PC-3 (cell line): ENCODE results near the gene CAPN12. TPM values are rescaled to one million over a fixed set of nuclear protein-coding genes. Genes with fewer than 3 reads are reported as not detected.
"Not testable (repeated sequence)": the region's sequence is repeated elsewhere in the genome, so short reads cannot be mapped to it uniquely, and the experiment has no call there.

ENCODE experiments used
- ATAC-seq: fragments of 200-7000 bp; cut with Tn5 transposase; 2 replicates; pipeline ENCODE4 v1.9.1; 2020; ENCODE audit warnings: mild to moderate bottlenecking, moderate library complexity
- BruUV-seq: library from RNA; stranded (reverse); fragments of 400-500 nt; replicated peaks from 2 replicates; lab custom pipeline; 2021; lab: Mats Ljungman, UMichigan
- CTCF ChIA-PET: fragments of 300-600 bp; sonication (Branson Sonifier 250); formaldehyde crosslinking; loops from one replicate; lab custom pipeline; 2022; ENCODE audit warnings: antibody characterized with exemption; lab: Charles Lee
- POLR2A ChIA-PET: fragments of 300-600 bp; sonication (Branson Sonifier 250); formaldehyde crosslinking; loops from one replicate; lab custom pipeline; 2022; ENCODE audit warnings: antibody characterized with exemption; ENCODE audit not compliant: unreplicated experiment; lab: Charles Lee
- DNase-seq: peaks from one replicate; pipeline ENCODE4 v3.0.0-alpha.2; 2015
- H2AFZ ChIP-seq: fragments of 300-600 bp; sonication (generic); 2 replicates; pipeline ENCODE4 v1.6.0; 2016; ENCODE audit warnings: antibody characterized with exemption, low read length
- H3F3A ChIP-seq: fragments of 300-600 bp; sonication (generic); one replicate; pipeline ENCODE4 v1.6.0; 2017; ENCODE audit warnings: antibody characterized with exemption, low read length, control low read depth, mild to moderate bottlenecking; ENCODE audit not compliant: unreplicated experiment
- H3K27ac ChIP-seq: fragments of 300-600 bp; sonication (generic); 2 replicates; pipeline ENCODE4 v1.5.1; 2016; ENCODE audit warnings: mild to moderate bottlenecking, low read length
- H3K27me3 ChIP-seq: fragments of 300-600 bp; sonication (generic); 2 replicates; pipeline ENCODE4 v1.6.1; 2016; ENCODE audit warnings: low read length, mixed read lengths
- H3K36me3 ChIP-seq: fragments of 300-600 bp; sonication (generic); 2 replicates; pipeline ENCODE4 v1.6.1; 2016; ENCODE audit warnings: low read depth, mixed run types, low read length, mixed read lengths
- H3K4me1 ChIP-seq: fragments of 300-600 bp; sonication (generic); 2 replicates; pipeline ENCODE4 v1.5.1; 2016; ENCODE audit warnings: low read length; ENCODE audit not compliant: insufficient read depth
- H3K4me2 ChIP-seq: fragments of 300-600 bp; sonication (generic); 2 replicates; pipeline ENCODE4 v1.6.0; 2016; ENCODE audit warnings: low read length
- H3K4me3 ChIP-seq: fragments of 300-600 bp; sonication (generic); 2 replicates; pipeline ENCODE4 v1.5.1; 2016; ENCODE audit warnings: mild to moderate bottlenecking, low read length, mixed read lengths
- H3K79me2 ChIP-seq: fragments of 300-600 bp; sonication (generic); 2 replicates; pipeline ENCODE4 v1.6.1; 2017; ENCODE audit warnings: low read length, mixed read lengths
- H3K9ac ChIP-seq: fragments of 300-600 bp; sonication (generic); 2 replicates; pipeline ENCODE4 v1.6.0; 2016; ENCODE audit warnings: mild to moderate bottlenecking, low read length
- H3K9me2 ChIP-seq: fragments of 300-600 bp; sonication (generic); replicated peaks from 2 replicates; pipeline ENCODE4 v1.6.1; 2016; ENCODE audit warnings: mixed run types, low read length, mixed read lengths
- H3K9me3 ChIP-seq: fragments of 300-600 bp; sonication (generic); 2 replicates; pipeline ENCODE4 v1.6.1; 2016; ENCODE audit warnings: low read length, mixed read lengths
- H4K20me1 ChIP-seq: fragments of 300-600 bp; sonication (generic); 2 replicates; pipeline ENCODE4 v1.6.1; 2016; ENCODE audit warnings: low read length, mixed read lengths
- EZH2 ChIP-seq: fragments of 300-600 bp; sonication (generic); IDR thresholded peaks from one replicate; pipeline ENCODE4 v1.6.1; 2017; ENCODE audit warnings: antibody characterized with exemption, mild to moderate bottlenecking, low read length; ENCODE audit not compliant: unreplicated experiment
- EZH2phosphoT487 ChIP-seq: fragments of 300-600 bp; sonication (generic); IDR thresholded peaks from 2 replicates; pipeline ENCODE4 v1.6.1; 2018; ENCODE audit warnings: mild to moderate bottlenecking, antibody characterized with exemption, low read length, borderline replicate concordance
- intact Hi-C: fragments of 100-400 bp; cut with micrococcal nuclease; formaldehyde crosslinking; loops from 2 replicates; pipeline ENCODE4 v1.9.0; 2023
- total RNA-seq: library from RNA; depleted of rRNA; stranded (reverse); fragments of >200 nt; gene quantifications from 2 replicates; pipeline ENCODE4 v1.2.3, GENCODE V29; 2014
- TF ChIP-seq, protein P1 (sequence below): fragments of 300-600 bp; sonication (generic); conservative IDR thresholded peaks from 2 replicates; pipeline ENCODE4 v1.5.1; 2017; ENCODE audit warnings: antibody characterized with exemption, low read depth, mild to moderate bottlenecking, low read length

CAPN12 gene
- total RNA-seq, 1 experiment from 2014 or later = 3.8 TPM

DNA sequence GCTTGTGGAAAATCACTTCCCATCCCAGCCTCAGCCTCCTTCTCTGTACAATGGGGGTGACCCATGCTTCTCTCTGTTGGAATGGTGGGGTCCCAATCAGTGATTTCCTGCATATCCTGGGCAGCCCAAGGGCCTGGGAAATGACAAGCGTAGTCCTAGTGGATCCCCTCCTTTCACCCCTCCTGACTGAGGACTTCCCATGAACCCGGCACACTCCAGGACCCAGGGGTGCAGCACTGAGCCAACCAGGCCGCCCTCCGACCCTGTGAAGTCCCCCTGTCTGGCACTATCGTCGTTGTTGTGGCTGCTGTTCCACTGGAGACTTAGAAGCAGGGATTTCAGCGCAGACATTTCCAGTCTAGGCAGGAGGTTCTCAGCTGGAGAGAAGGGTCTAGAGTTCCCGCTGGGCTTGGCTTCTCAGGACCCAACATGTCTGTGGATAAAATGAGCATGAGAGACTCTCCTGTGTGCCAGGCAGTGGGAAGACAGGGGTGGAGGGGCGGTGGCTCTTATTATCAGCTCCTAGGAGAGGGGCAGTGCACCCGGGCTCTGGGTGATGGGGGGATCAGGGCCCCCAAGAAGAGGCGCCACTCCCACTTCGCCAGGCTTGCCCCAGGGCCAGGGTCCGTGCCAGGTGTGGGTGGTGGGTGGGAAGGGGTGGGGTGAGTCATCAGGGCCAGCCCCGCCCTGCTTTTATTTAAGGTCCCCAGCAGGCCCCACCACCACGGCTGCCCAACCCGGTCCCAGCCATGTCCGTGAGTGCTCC lies 44.4 kb upstream of the CAPN12 start, which contains the start of gene LGALS7B:
Gene LGALS7B, plus strand, starts transcription at position 723 of the 766 bp plus-strand sequence. Its CDS starts 27 bp downstream, at position 750.
- POLR2A ChIA-PET = no interaction called here
- H3K4me3 ChIP-seq = no peak within 1 kb of the TSS
- CTCF ChIA-PET = no interaction called here
- no peaks in the 10 kb centered on the region for H3K9me3 ChIP-seq
- H3K9me2 ChIP-seq = no peaks in the 10 kb centered on the region
- ATAC-seq = no peak
- no peak for DNase-seq
- no peaks in the 10 kb centered on the region for H3K27me3 ChIP-seq
- BruUV-seq = no TSS peak
- no peak within 1 kb of the TSS for H2AFZ ChIP-seq
- no peaks in the 10 kb centered on the region for H3K4me1 ChIP-seq
- H3K27ac ChIP-seq = no peak within 1 kb of the TSS
- TF ChIP-seq EZH2phosphoT487 = no peak
- no peak for TF ChIP-seq EZH2
- TF ChIP-seq, protein P1, sequence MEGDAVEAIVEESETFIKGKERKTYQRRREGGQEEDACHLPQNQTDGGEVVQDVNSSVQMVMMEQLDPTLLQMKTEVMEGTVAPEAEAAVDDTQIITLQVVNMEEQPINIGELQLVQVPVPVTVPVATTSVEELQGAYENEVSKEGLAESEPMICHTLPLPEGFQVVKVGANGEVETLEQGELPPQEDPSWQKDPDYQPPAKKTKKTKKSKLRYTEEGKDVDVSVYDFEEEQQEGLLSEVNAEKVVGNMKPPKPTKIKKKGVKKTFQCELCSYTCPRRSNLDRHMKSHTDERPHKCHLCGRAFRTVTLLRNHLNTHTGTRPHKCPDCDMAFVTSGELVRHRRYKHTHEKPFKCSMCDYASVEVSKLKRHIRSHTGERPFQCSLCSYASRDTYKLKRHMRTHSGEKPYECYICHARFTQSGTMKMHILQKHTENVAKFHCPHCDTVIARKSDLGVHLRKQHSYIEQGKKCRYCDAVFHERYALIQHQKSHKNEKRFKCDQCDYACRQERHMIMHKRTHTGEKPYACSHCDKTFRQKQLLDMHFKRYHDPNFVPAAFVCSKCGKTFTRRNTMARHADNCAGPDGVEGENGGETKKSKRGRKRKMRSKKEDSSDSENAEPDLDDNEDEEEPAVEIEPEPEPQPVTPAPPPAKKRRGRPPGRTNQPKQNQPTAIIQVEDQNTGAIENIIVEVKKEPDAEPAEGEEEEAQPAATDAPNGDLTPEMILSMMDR = no peak
- H3K9ac ChIP-seq = no peak within 1 kb of the TSS
- H3K4me2 ChIP-seq = no peak within 1 kb of the TSS
- H3K79me2 ChIP-seq = no peaks in the 10 kb centered on the region
- H3K36me3 ChIP-seq = no peaks in the 10 kb centered on the region
- H3F3A ChIP-seq = no peaks in the 10 kb centered on the region
- H4K20me1 ChIP-seq = no peaks in the 10 kb centered on the region
- intact Hi-C loops = no loop called here

DNA sequence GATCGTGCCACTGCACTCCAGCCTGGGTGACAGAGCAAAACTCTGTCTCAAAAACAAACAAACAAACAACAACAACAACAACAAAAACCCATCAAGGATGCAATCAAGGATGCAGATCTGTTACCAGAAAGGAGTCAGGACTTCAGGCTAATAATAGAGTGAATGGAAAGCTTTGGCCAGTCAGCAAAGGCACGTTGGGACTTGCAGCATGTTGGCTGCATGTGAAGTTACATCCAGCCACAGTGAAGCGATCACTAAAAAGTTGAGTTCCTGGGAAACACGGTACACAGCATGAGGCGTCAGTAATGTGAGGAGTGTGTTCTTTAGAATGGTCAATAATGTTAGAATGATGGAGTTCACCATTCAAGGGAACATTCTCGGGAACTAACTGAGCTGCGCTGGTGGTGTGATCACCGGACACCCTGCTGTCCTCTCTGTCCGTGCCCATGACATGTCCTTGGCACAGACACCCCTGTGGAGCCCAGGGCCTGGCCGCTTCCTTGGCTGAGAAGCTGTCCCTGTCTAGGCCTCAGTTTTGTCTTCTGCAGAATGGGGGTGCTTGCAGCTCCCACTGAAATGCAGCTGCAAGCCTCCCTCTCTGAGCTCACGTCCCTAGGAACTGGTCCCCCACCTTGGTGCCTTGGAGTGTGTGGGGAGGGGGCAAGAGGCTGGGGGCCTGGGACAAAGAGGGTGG lies 42.4 kb upstream of the CAPN12 start:
- TF ChIP-seq, protein P1 = no peak
- TF ChIP-seq EZH2phosphoT487 (no peak), EZH2 (no peak)
- Histone ChIP-seq H3K9ac (no peak overlapping the region), H3K36me3 (no peaks in the 10 kb centered on the region), H3K4me2 (no peak overlapping the region), H4K20me1 (no peaks in the 10 kb centered on the region), H3K9me2 (no peaks in the 10 kb centered on the region), H3K9me3 (no peaks in the 10 kb centered on the region), H2AFZ (no peak overlapping the region), H3K4me3 (no peak overlapping the region), H3K79me2 (no peaks in the 10 kb centered on the region), H3F3A (no peaks in the 10 kb centered on the region), H3K27ac (no peak overlapping the region), H3K27me3 (no peaks in the 10 kb centered on the region), H3K4me1 (no peaks in the 10 kb centered on the region)
- no peak for DNase-seq
- intact Hi-C loops = no loop called here
- no TSS peak for BruUV-seq
- ChIA-PET POLR2A (no interaction called here), CTCF (no interaction called here)
- ATAC-seq = no peak

DNA sequence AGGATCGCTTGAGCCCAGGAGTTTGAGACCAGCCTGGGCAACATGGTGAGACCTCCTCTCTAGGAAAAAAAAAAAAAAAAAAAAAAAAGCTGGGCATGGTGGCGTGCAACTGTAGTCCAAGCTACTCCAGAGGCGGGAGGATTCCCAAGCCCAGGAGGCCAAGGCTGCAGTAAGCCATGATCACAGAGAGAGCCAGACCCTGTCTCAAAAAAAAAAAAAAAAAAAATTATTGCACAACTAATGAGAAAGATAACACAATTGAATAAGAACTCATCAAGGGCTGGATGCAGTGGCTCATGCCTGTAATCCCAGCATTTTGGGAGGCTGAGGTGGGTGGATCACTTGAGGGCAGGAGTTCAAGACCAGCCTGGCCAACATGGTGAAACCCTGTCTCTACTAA lies 41.8 kb upstream of the CAPN12 start:
- POLR2A ChIA-PET = not testable (repeated sequence)

More for the DNA sequence above, 41.8 kb upstream of the CAPN12 start:
- H3K9ac ChIP-seq, H3K9me3 ChIP-seq, DNase-seq, H3K36me3 ChIP-seq, H3F3A ChIP-seq, H3K79me2 ChIP-seq, H3K9me2 ChIP-seq, CTCF ChIA-PET, BruUV-seq, H3K4me2 ChIP-seq, H2AFZ ChIP-seq, H3K27me3 ChIP-seq, H3K4me3 ChIP-seq, H3K4me1 ChIP-seq, H3K27ac ChIP-seq, H4K20me1 ChIP-seq, intact Hi-C loops, ATAC-seq: not testable (repeated sequence)
